H1 (cell line): ENCODE measurements around the gene IQGAP3. TPM values are rescaled to one million over a fixed set of nuclear protein-coding genes. Genes with fewer than 3 reads are reported as not detected.

Experiments used
- CTCF ChIA-PET: fragments of 300-600 bp; sonication (Branson Sonifier 250); formaldehyde crosslinking; loops from one replicate; lab custom pipeline; 2021; ENCODE audit not compliant: partially characterized antibody; lab: Charles Lee
- POLR2A ChIA-PET: fragments of 300-600 bp; sonication (Branson Sonifier 250); formaldehyde crosslinking; loops from one replicate; lab custom pipeline; 2021; ENCODE audit warnings: inconsistent platforms; ENCODE audit not compliant: partially characterized antibody; lab: Charles Lee
- DNase-seq, 2 experiments: peaks; one replicate each; pipeline versions ENCODE4 v3.0.0 to v3.0.0-alpha.2; 2010 to 2022; ENCODE audit warnings: low spot score in 2 of 2, low read depth in 1 of 2, mixed read lengths in 1 of 2
- FAIRE-seq: peaks from 2 replicates; lab custom pipeline; 2011; peaks lifted over from hg19 to GRCh38; lab: Jason Lieb, UNC
- H2AFZ ChIP-seq: 2 replicates; pipeline ENCODE4 v1.8.1; 2012; ENCODE audit warnings: low read length, inconsistent platforms
- H2AK5ac ChIP-seq: 2 replicates; pipeline ENCODE4 v1.6.1; 2013; ENCODE audit warnings: low read depth, low read length
- H2BK120ac ChIP-seq: replicated peaks from 2 replicates; pipeline ENCODE3; 2013; ENCODE audit warnings: low read depth, low read length, inconsistent platforms
- H2BK12ac ChIP-seq: 2 replicates; pipeline ENCODE4 v1.6.1; 2013; ENCODE audit warnings: low read depth, low read length
- H2BK15ac ChIP-seq: 2 replicates; pipeline ENCODE4 v1.6.1; 2013; ENCODE audit warnings: low read length
- H2BK20ac ChIP-seq: 2 replicates; pipeline ENCODE4 v1.6.1; 2013; ENCODE audit warnings: low read length
- H2BK5ac ChIP-seq: 2 replicates; pipeline ENCODE4 v1.6.1; 2013; ENCODE audit warnings: low read depth, low read length
- H3K14ac ChIP-seq: 2 replicates; pipeline ENCODE4 v1.6.1; 2013; ENCODE audit warnings: inconsistent platforms; ENCODE audit not compliant: insufficient read length
- H3K18ac ChIP-seq: 2 replicates; pipeline ENCODE4 v1.6.1; 2013; ENCODE audit warnings: low read length; ENCODE audit errors: extremely low read depth
- H3K23ac ChIP-seq: 2 replicates; pipeline ENCODE4 v1.6.1; 2013; ENCODE audit warnings: inconsistent platforms; ENCODE audit not compliant: insufficient read length
- H3K23me2 ChIP-seq: 2 replicates; pipeline ENCODE4 v1.6.1; 2013; ENCODE audit warnings: low read depth, low read length
- H3K27ac ChIP-seq: 2 replicates; pipeline ENCODE4 v1.6.1; 2011; ENCODE audit warnings: low read depth, low read length, inconsistent platforms
- H3K27me3 ChIP-seq, 4 experiments: replicated peaks in 1 of 4; 1 replicate in 1 of 4; 2 replicates in 3 of 4; pipeline versions ENCODE4 v1.6.1 to v1.8.1; 2011 to 2013; ENCODE audit warnings: low read length in 3 of 4, mild to moderate bottlenecking in 3 of 4, inconsistent platforms in 2 of 4, mixed read lengths in 2 of 4, moderate library complexity in 1 of 4; ENCODE audit not compliant: control insufficient read depth in 3 of 4, insufficient read depth in 3 of 4; ENCODE audit errors: extremely low read depth in 1 of 4
- H3K36me3 ChIP-seq, 4 experiments: 2 replicates each; pipeline versions ENCODE4 v1.6.1 to v1.8.1; 2011 to 2013; ENCODE audit warnings: mild to moderate bottlenecking in 4 of 4, low read length in 3 of 4, moderate library complexity in 2 of 4, control low read depth in 1 of 4, inconsistent platforms in 1 of 4; ENCODE audit not compliant: insufficient read depth in 4 of 4, control insufficient read depth in 2 of 4
- H3K4ac ChIP-seq: replicated peaks from 2 replicates; pipeline ENCODE3; 2013; ENCODE audit warnings: low read length, low read depth, mixed read lengths, inconsistent platforms; ENCODE audit not compliant: insufficient read length
- H3K4me1 ChIP-seq, 4 experiments: replicated peaks in 1 of 4; 1 replicate in 1 of 4; 2 replicates in 3 of 4; pipeline versions ENCODE4 v1.6.1 to v1.8.1; 2011 to 2013; ENCODE audit warnings: low read length in 3 of 4, inconsistent platforms in 2 of 4, mixed read lengths in 1 of 4; ENCODE audit not compliant: insufficient read depth in 4 of 4, control insufficient read depth in 3 of 4
- H3K4me2 ChIP-seq, 2 experiments: 2 replicates each; pipeline versions ENCODE4 v1.6.1 to v1.8.1; 2011 to 2013; ENCODE audit warnings: low read depth in 2 of 2, low read length in 2 of 2, control low read depth in 1 of 2, inconsistent platforms in 1 of 2, mild to moderate bottlenecking in 1 of 2; ENCODE audit not compliant: insufficient read depth in 1 of 2
- H3K4me3 ChIP-seq, 4 experiments: fragments of 200-600, 300-600 bp in 1 of 4; sonication (generic), shearing (Covaris generic), sonication (Bioruptor Twin) in 1 of 4; 2 replicates each; pipeline versions ENCODE4 v1.5.1 to v1.8.1; 2011 to 2016; ENCODE audit warnings: low read length in 4 of 4, low read depth in 3 of 4, control low read depth in 2 of 4, inconsistent platforms in 2 of 4, mild to moderate bottlenecking in 2 of 4, mixed read lengths in 1 of 4, moderate library complexity in 1 of 4; ENCODE audit not compliant: insufficient read depth in 2 of 4; ENCODE audit errors: extremely low read depth in 1 of 4
- H3K56ac ChIP-seq: replicated peaks from 2 replicates; pipeline ENCODE3; 2013; ENCODE audit warnings: low read depth, mild to moderate bottlenecking, mixed read lengths, low read length, inconsistent platforms; ENCODE audit not compliant: insufficient read length
- H3K79me1 ChIP-seq: 2 replicates; pipeline ENCODE4 v1.6.1; 2013; ENCODE audit warnings: low read depth, low read length, control low read depth
- H3K79me2 ChIP-seq, 2 experiments: 2 replicates each; pipeline versions ENCODE4 v1.6.1 to v1.8.1; 2012 to 2013; ENCODE audit warnings: low read length in 2 of 2, mild to moderate bottlenecking in 2 of 2, inconsistent platforms in 1 of 2; ENCODE audit not compliant: insufficient read depth in 2 of 2, control insufficient read depth in 1 of 2
- H3K9ac ChIP-seq, 4 experiments: replicated peaks in 1 of 4; 1 replicate in 1 of 4; 2 replicates in 3 of 4; pipeline versions ENCODE4 v1.6.1 to v1.8.1; 2011 to 2013; ENCODE audit warnings: low read depth in 3 of 4, low read length in 3 of 4, control low read depth in 2 of 4, mild to moderate bottlenecking in 2 of 4, moderate library complexity in 2 of 4, inconsistent platforms in 1 of 4; ENCODE audit errors: extremely low read depth in 1 of 4
- H3K9me3 ChIP-seq, 2 experiments: 2 replicates each; pipeline versions ENCODE4 v1.6.1 to v1.8.1; 2012 to 2013; ENCODE audit warnings: mild to moderate bottlenecking in 2 of 2, moderate library complexity in 2 of 2, control low read depth in 1 of 2, inconsistent platforms in 1 of 2, low read depth in 1 of 2, low read length in 1 of 2, mixed read lengths in 1 of 2; ENCODE audit not compliant: insufficient read depth in 2 of 2
- H4K20me1 ChIP-seq, 2 experiments: replicated peaks in 1 of 2; 2 replicates each; pipeline versions ENCODE3 to v1.8.1; 2011 to 2013; ENCODE audit warnings: inconsistent platforms in 2 of 2, low read length in 2 of 2, mild to moderate bottlenecking in 1 of 2; ENCODE audit not compliant: insufficient read depth in 2 of 2, control insufficient read depth in 1 of 2
- H4K5ac ChIP-seq: 2 replicates; pipeline ENCODE4 v1.6.1; 2013; ENCODE audit warnings: low read length, low read depth, mixed read lengths, inconsistent platforms; ENCODE audit not compliant: insufficient read length
- H4K8ac ChIP-seq: 2 replicates; pipeline ENCODE4 v1.8.0; 2013; ENCODE audit warnings: mild to moderate bottlenecking, moderate library complexity, low read length, inconsistent platforms; ENCODE audit not compliant: insufficient read depth; ENCODE audit errors: extremely low read depth
- H4K91ac ChIP-seq: replicated peaks from 2 replicates; pipeline ENCODE3; 2013; ENCODE audit warnings: low read length, mixed read lengths, inconsistent platforms; ENCODE audit not compliant: insufficient read length
- CBX5 ChIP-seq: fragments of 300-800, 300-1000 bp; sonication (generic); IDR thresholded peaks from 2 replicates; pipeline ENCODE4 v1.7.1; 2016; ENCODE audit warnings: antibody characterized with exemption, low read length, low read depth
- CTCF ChIP-seq, 3 experiments: IDR thresholded peaks; 1 replicate in 2 of 3; 2 replicates in 1 of 3; pipeline versions ENCODE4 v1.5.1 to v1.6.1; 2011; ENCODE audit warnings: low read length in 3 of 3, mild to moderate bottlenecking in 3 of 3, inconsistent platforms in 2 of 3, low read depth in 1 of 3, moderate library complexity in 1 of 3; ENCODE audit not compliant: insufficient read depth in 1 of 3; ENCODE audit errors: control extremely low read depth in 1 of 3
- E2F6 ChIP-seq: IDR thresholded peaks from 2 replicates; pipeline ENCODE4 v1.6.1; 2012; ENCODE audit warnings: inconsistent platforms
- KDM4A ChIP-seq: IDR thresholded peaks from one replicate; pipeline ENCODE4 v1.7.1; 2012; ENCODE audit warnings: low read depth, mild to moderate bottlenecking, moderate library complexity, low read length, inconsistent platforms; ENCODE audit not compliant: severe bottlenecking
- KDM5A ChIP-seq: fragments of 200-600 bp; IDR thresholded peaks from 2 replicates; pipeline ENCODE4 v1.7.1; 2012; ENCODE audit warnings: mild to moderate bottlenecking, low read length, inconsistent platforms, mixed read lengths
- SIN3A ChIP-seq, 2 experiments: IDR thresholded peaks in 1 of 2; conservative IDR thresholded peaks in 1 of 2; 2 replicates each; pipeline ENCODE4 v1.6.1; 2011 to 2012; ENCODE audit warnings: low read length in 2 of 2, improper control_type of control experiment in 1 of 2, low read depth in 1 of 2, mild to moderate bottlenecking in 1 of 2
- SIX5 ChIP-seq: IDR thresholded peaks from 2 replicates; pipeline ENCODE4 v1.6.1; 2011; ENCODE audit warnings: mild to moderate bottlenecking, low read depth, low read length
- SP1 ChIP-seq: IDR thresholded peaks from 2 replicates; pipeline ENCODE4 v1.6.1; 2011; ENCODE audit warnings: low read depth, low read length
- SP4 ChIP-seq: IDR thresholded peaks from 2 replicates; pipeline ENCODE4 v1.6.1; 2012; ENCODE audit warnings: low read length, inconsistent platforms
- TEAD4 ChIP-seq: IDR thresholded peaks from 2 replicates; pipeline ENCODE4 v1.6.1; 2012; ENCODE audit warnings: low read depth, low read length, inconsistent platforms, mixed read lengths
- ZNF274 ChIP-seq: IDR thresholded peaks from 2 replicates; pipeline ENCODE4 v1.7.0; 2012; ENCODE audit warnings: low read length, borderline replicate concordance; ENCODE audit errors: extremely low read depth
- WGBS, 2 experiments: shearing (Covaris generic) in 1 of 2; methylation state at CpG; one replicate each; pipeline versions ENCODE4 v1.1.6 to v1.1.7; 2013 to 2015; ENCODE audit warnings: low lambda C conversion rate in 2 of 2, mixed read lengths in 2 of 2, inconsistent platforms in 1 of 2, low coverage in 1 of 2, missing lambda C conversion rate in 1 of 2; ENCODE audit not compliant: insufficient replicate concordance in 2 of 2, insufficient coverage in 1 of 2, insufficient read length in 1 of 2; ENCODE audit errors: extremely low coverage in 1 of 2, missing lambda C conversion rate in 1 of 2; 5-methylcytosine and 5-hydroxymethylcytosine counted together
- polyA plus RNA-seq, 7 experiments: library from polyadenylated mRNA; depleted of rRNA in 3 of 7; stranded (reverse) in 5 of 7; unstranded in 2 of 7; fragments of >200 nt in 5 of 7; fragments of 200-250 nt in 2 of 7; gene quantifications; 1 replicate in 5 of 7; 2 replicates in 1 of 7; 4 replicates in 1 of 7; pipeline versions ENCODE4 v1.2.1 to v1.2.3, GENCODE V29; 2011 to 2013; ENCODE audit warnings: missing spikeins in 2 of 7, mixed read lengths in 2 of 7
- total RNA-seq: library from RNA; stranded (reverse); fragmentation: NEBNext Ultra II Directional; extraction: Animal tissue kit (Norgen Biotek cat#: 25700); gene quantifications from 2 replicates; pipeline ENCODE4 v1.2.1, GENCODE V29; 2021

IQGAP3 gene
- total and polyA plus RNA-seq, 2 of the 8 experiments (the other 6 are each of a cell fraction or from before 2014, with no cell fraction given), result 14.6 to 22.3 TPM

- Histone ChIP-seq H4K5ac (no peak overlapping the region), H2AK5ac (no peak overlapping the region), H3K23me2 (no peaks in the 10 kb centered on the region), H2BK5ac (no peak overlapping the region), H2BK15ac (no peak overlapping the region), H3K79me1 (no peaks in the 10 kb centered on the region), H3K18ac (no peak overlapping the region), H3K4me2 (no peak overlapping the region), H3K79me2 (no peaks in the 10 kb centered on the region), H3K4ac (no peak overlapping the region), H3K56ac (no peak overlapping the region), H2AFZ (no peak overlapping the region), H3K4me1 (no peaks in the 10 kb centered on the region), H4K91ac (no peak overlapping the region), H4K20me1 (peaks cover 0 to 11% of the 10 kb centered on the region in 2 experiments), H3K27me3 (no peaks in the 10 kb centered on the region), H2BK12ac (no peak overlapping the region), H3K9ac (no peak overlapping the region), H3K36me3 (peaks cover 11 to 30% (median 15%) of the 10 kb centered on the region in 4 experiments; a peak in 7 of 8 replicates), H3K4me3 (no peak overlapping the region), H2BK20ac (no peak overlapping the region), H2BK120ac (no peak overlapping the region), H3K14ac (no peak overlapping the region), H4K8ac (no peak overlapping the region), H3K27ac (no peak overlapping the region), H3K9me3 (no peaks in the 10 kb centered on the region), H3K23ac (no peak overlapping the region)
- POLR2A ChIA-PET, result interaction anchor here (0.9 to 1.3 kb wide), 3 partner anchors 14 to 46 kb away, joined by 3 read pairs; no protein-coding TSS in a partner anchor
- CTCF ChIA-PET, result interaction anchor here (1.0 to 6.8 kb wide), 5 partner anchors 26 to 138 kb away, joined by 3 to 33 read pairs (median 4); no protein-coding TSS in a partner anchor
- FAIRE-seq (no peak), DNase-seq (no peak)
- 92% methylated on average over 6 of the region's 6 CpGs; no CpG with 5 or more reads in 1 of the 2 experiments for WGBS, 2 experiments
- TF ChIP-seq CTCF (IDR thresholded peaks at IDR 0.05; ENCODE audit: control extremely low read depth in 1 of 3, insufficient read depth in 1 of 3, low read depth in 1 of 3, low read length in 3 of 3), result no peak
- no peak for TF ChIP-seq KDM5A
- no peak for TF ChIP-seq KDM4A
- no peak for TF ChIP-seq E2F6
- TF ChIP-seq SP1, result no peak
- no peak for TF ChIP-seq SP4
- TF ChIP-seq CBX5, result no peak
- TF ChIP-seq SIX5, result no peak
- no peak for TF ChIP-seq SIN3A (conservative IDR thresholded peaks at IDR 0.05 in 1 of 2, IDR thresholded peaks at IDR 0.05 in 1 of 2; ENCODE audit: low read depth in 1 of 2, low read length in 2 of 2)
- no peak for TF ChIP-seq TEAD4
- no peak for TF ChIP-seq ZNF274
These were observed 20.5 kb downstream of the IQGAP3 start for GRCh38 chr1:156551869-156552268.
